HK-2 (cell line): Measurements from ENCODE around the gene SACS.
A peak's percentile ranks its signal among the peaks of the same experiment; 100 is the strongest.
"Not testable (repeated sequence)": the region's sequence is repeated elsewhere in the genome, so short reads cannot be mapped to it uniquely, and the experiment has no call there.

Experiments
- DNase-seq: peaks from one replicate; pipeline ENCODE4 v3.0.0-alpha.2; 2018; ENCODE audit not compliant: unreplicated experiment

Gene SACS

DNA sequence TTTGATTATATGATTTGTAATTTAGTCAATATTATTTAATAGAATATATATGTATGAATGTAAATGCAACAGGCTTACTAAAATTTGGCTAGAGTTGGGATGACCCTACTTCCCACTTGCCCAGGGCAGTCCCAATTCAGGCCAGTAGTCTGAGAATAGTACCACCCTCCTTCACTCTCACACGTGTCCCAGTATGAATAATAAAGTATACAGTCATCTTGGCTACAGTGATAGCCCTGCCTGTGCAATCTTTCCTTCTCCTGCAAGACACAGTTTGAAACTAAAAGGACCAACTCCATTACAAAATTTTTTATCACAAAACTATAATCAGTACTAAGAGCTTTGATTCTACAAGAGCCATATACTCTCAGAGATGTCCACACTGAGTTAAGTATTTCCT is 76.2 kb downstream of the SACS start:
- DNase-seq: no peak

DNA sequence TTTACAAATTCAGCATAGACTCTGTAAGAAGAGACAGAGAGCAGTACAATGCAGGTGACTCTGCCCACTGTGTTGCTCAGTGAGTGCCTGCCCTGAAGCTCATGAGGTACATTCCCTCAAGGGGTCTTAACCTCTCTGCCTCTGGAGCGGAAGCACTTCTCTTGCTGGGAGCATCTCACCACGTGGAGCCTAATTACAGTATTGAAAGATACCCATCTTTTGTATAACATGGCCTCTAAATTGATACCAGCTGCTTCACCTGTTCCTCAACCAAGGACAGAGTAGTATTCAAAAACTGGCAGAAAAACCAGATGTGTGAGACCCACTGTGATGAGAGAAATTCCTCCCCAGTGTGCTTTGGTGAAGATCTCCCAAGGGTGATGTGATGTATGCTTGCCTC is 77.1 kb downstream of the SACS start:
- DNase-seq: no peak

DNA sequence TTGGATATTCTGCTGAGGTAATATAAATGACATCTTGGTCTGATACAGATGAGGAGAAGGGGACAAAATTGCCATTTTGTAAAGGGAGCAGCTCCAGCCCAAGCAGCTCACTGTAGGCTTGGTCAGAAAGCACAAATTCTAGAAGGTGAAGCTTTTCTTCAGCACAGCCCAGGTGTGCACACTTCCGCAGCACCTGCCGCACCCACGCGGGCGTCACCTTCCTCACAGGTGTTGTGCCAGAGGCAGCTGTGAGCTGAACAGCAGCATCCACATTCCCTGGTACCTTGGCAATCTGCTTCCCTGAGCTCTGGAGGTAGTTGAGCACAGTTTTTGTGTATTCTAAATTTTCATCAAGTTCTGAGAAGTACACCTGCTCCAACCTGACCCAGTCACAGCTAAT is 79.0 kb downstream of the SACS start:
- DNase-seq: no peak

DNA sequence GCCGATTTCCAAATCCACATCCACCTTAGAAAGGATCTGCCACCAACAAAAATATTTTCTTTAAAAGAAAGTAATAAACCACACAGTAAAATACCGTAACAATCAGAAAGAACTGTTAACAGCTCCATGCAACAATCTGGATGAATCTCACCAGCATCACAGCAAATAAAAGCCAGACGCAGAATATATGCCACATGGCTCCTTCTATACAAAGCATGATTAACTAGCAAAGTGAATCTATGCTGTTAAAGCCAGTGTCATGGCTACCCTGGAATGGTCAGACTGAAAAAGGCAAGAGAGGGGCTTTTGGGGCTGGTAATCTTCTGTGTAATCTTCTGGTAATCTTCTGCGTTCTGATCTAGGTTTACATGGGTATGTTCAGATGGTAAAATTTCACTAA is 81.3 kb downstream of the SACS start:
- no peak for DNase-seq

DNA sequence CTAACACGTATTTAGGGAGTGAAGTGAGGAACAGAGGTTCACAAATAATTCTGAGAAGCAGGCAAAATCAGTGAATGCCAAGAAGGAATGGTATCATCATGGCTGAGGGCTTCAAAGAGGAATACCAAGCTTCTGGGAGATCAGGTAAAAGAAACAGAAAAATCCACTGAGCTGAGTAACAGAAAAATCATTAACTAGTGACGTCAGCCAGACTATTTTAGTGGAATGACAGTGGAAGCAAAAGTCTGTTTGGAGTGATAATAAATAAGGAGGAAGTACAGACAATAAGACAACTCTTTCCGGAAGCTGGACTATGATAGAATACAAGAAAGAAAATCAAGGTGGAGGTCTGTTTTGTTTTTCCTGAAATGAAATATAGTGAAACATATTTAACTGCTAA is 83.5 kb downstream of the SACS start:
- DNase-seq: no peak

DNA sequence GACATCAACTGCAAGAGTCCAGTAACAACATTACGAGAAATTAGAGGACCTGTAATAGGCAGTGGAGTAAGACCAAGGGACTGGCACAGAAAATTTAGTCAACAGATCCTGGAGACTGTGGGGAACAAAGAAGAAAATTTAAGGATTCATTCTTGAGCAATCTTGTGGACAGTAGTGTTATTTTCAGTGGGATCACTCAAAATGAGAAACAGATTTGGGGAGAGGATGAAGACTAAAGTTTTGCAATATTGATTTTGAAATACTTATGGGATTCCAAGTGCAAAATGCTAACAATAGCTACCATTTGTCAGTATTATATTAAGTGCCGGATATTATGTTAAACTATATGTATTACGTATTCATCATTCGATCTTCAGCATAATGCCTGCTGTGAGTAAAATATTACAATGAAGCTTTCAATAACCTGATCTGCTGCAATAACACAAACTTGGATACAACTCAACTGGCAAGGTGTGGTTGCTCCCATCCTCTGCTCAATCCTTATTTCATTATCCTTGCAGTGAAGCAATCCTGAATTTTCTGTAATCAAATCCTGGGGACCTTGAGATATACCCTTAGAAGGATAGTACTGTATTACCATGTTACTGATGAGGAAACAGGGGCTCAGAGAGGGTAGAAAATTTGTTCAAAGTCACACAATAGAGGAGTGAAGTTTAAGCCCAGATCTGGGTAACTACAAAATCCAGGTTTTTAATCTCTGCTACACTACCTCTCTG is 84.2 kb downstream of the SACS start:
- no peak for DNase-seq

DNA sequence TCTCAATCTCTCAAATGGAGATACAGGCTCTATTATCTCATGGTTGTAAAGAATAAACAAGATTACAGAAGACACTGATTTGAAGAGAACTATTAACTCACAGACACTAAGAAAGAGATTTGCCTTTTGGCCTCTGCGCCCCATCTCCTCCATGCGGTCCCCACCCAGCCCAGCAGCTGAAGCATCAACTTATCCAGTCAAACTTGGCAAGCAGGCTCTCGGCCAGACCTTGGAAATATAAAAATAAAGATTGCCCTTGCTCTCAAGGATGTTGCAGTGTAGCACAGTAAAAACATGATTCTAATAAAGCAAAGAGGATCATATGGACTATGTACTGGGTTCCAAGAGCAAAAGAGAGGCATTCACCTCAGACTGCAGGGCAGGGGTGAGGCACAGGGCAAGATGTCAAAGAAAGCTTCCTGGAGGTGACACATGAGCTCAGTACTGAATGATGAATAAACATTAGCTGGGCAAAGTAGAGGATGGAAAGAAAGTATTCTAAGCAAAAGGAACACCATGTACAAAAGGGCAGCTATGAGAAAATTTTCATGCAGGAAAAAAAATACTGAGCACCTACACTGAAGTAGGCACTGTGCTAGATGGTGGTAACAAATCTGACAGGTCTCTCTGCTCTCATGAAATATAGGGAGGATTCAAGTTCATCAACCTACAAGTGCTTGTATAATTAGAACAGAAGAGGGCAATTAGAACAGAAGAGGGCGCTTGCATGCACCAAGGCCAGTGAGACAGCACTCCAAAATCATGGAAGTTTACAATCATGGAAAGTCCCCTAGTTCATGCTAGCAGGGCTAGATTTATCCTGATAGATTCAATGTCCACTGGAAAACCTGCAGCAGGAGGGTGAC is 85.0 kb downstream of the SACS start:
- no peak for DNase-seq

DNA sequence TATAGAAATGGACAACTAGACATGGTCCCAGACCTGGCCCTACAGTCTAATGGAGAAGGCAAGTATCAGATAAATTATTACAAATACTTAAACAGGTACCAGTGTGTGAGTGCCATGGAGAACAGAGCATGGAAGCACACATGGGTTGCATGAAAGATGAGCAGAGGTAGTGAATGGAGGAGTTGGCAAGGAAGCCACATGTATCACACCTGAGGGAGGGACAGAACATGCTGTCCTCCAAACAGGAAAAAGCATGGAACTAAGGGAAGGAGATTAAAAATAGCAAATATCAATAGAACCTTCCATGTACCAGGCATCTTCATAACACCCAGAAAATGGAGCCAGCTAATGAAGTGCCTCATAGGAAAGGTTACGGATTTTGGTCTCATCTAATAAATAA is 85.9 kb downstream of the SACS start:
- DNase-seq: no peak

DNA sequence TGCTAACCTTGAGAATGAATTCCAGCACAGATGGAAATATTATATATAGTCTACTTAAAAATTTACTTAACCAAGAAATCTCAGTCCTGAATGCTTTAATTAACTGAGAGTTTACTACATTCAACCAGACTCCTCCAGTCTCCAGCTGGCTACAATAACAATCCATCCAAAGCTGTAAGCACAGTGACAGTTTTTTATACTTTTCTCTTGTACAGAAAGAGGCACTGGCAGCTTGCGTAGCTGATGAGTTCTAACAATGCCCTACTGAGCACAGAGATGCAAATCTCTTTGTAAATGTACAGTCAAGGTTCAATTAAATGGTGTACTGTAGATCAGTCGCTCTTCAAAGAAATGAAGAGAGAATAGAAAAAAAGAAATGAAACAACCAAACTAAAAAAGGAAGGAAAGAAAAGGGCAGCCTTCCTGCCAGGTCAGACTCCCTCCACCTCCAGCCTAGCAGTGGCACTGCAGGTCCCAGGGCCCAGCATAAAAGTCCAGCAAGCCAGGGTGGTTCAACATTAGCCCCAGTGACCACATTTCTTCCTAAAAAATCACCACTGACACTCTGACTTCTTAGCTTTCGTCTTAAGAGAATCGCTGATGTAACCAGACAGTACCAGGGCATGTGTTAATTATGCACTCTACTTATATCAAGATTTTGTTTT is 88.4 kb downstream of the SACS start:
- DNase-seq: no peak

DNA sequence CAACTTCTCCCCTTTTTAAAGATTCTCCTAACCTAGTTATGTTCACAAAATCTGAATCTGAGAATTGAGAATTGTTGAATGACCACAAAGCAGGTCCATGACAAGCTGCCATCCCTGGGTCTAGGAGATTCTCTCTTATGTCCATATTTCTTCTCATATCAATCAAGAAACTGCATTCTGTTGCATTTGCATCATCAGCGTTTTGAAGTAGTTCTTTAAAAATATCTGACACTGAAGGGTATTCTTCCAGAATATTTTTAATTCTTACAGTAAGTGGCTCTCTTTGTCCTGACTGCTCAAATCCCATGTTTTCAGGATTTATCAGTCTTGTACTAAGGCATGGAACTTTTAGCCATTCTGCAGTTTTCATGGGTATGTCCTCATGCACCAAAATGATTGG is 94.3 kb downstream of the SACS start:
- DNase-seq: no peak

DNA sequence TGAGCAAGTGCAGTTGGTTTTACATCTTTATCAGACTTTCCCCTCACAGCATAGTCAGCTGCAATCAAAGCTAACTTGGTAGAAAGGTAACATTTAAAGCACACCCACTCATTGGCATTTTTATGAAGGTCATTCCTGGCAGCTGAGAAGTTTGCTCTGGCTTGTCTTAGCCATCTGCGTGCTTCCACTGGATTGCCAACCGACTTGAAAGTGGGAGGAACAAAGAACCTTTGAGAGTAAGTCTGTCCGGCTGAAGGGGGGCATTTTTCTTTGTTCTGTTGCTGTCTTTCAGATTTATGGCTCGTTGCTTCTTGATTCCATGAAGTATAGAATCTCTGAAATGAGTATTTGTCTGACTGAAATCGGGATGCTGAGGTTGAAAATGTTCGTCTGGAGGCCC is 103.1 kb downstream of the SACS start:
- no peak for DNase-seq

DNA sequence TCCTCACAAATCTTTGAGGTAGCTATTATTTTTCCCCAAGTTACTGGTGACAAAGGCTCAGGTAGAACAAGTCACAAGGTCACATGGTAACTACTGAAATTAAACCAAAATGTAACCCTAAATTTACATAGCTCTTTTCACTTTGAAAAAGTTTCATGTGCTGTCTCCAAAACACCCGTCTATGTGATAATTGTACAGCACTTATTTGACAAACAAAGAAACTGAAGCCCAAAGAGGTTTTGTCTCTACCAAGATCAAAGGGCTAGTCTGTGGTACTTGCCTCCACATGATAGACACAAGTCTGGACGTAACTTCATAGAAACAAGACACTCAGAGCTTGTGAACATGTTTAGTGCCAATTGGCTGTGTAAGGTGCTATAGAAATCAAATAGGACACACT is 108.3 kb downstream of the SACS start:
- no peak for DNase-seq

DNA sequence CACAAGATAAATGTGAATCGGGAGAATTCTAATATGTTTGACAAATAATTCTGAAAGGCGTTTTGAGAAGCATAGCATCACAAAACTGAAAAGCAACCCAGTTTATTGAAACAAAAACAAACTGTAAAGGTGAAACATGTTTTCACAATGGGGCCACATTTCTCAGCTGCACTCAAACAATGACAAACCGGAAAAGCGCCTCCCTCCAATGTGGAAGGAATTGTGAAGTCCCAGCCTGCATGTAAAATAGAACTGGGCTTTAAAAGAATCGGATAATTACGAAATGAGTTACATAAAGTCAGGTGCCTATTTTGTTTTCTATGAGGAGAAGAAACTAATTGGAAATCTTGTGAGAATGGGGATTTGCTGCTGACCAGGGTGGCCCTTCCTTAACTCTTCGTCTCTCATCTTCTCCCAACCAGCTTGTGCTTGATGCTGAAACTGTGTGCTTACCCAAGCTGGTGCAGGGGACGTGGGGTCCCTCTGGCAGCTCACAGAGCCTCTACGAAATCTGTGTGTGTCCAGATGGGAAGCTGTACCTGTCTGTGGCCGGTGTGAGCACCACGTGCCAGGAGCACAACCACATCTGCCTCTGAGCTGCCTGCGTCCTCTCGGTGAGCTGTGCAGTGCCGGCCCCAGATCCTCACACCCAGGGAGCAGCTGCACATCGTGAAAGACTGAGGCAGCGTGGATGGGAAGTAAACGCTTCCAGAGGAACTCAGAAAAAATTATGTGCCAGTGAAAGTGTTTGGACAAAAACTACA is 109.4 kb downstream of the SACS start:
- no peak for DNase-seq

DNA sequence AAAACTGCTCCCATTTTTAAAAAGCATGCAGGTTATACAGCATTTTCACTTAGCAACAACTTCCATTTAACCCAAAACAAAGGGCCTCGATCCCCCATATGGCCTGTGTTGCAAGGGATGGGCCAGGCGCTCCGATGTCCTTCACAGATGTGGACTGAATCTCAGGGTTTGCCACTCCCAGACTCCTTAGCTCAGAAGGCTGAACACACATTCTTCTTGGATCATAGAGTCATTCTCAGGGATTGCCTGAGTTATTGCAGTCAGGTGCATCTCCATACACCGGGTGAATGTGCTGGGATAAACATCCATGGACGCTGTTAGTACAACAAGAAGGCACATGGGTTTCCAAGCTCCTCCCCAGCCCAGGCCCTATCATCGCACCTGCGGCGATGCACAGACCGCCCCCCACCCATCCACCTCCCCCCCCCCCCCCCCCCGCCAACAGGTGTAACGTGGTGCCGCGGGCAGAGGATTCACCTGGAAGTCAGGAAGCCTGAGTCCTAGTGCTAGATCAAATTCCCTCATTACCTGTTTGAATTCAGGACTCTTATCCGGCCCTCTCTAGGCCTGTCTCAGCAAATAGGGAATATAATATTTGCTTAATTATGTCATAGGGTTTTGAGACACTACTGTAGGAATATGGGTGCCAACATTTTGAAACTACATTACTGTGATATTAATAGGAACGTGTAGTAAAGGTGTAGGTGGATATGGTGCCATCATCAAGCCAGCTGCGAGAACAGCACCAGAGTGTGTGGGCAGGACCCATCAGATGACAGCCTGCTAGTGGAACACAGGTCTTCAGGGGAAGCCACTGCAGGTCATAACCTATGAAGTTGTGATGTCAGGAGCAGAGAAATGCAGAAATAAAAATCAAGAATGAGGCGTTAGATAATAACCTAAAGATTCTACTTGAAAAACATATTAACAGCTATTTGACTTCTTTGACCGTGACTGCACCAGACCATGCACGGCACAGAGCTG is 110.9 kb downstream of the SACS start:
- DNase-seq: no peak

DNA sequence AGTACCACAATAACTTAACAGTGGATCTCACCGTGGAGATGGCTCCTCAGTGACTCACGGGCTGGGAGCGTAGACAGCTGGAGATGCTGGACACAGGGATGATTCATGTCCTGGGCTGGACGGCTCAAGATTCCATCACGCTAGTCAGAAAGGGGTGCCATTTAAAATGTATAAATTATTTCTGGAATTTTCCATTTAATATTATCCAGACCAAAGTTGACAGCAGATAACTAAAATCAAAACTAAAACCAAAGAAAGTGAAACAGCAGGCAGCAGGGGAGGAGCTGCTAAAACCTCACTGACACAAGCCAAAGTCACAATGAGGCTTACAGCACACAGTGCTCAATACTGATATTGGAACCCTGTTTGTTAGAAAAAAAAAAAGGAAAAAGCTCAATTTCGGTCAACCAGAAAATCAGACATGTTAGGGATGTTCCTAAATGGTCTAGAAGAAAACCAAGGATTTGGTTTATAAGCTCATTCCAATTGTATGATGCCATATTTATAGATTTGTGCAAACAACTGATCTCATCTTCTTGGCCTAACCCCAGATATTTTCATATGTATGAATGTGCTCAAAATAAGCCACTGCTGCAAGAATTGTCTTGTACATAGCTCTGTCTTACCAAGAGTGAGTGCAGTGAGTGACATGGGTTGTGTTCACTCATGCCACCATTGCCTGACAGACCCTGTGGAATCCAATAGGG is 111.8 kb downstream of the SACS start:
- peak; percentile 73 for DNase-seq

DNA sequence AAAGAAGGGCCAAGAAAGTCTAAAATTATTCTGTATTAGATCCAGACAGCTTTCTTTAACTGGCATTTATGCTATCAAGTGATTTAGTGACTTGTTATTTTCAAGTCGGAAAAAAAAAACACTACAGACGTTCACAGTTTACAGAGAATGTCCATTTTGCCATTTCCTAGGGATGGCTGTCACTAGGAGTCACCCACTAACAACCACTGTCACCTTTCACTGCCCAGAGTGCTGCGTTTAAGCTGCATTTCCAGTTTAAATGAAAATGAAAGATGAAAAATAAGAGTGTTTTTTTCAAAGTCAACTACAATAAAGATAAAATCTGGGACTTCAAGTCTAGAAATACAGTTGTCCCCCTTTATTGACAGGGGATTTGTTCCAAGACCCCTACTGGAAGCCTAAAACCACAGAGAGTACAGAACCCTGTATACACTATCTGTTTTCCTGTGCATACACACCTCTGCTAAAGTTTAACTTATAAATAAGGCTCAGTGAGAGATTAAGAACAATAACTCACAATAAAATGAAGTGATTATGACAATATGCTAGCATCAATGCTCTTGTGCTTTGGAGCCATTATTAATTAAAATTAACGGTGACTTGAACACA is 112.5 kb downstream of the SACS start:
- no peak for DNase-seq

DNA sequence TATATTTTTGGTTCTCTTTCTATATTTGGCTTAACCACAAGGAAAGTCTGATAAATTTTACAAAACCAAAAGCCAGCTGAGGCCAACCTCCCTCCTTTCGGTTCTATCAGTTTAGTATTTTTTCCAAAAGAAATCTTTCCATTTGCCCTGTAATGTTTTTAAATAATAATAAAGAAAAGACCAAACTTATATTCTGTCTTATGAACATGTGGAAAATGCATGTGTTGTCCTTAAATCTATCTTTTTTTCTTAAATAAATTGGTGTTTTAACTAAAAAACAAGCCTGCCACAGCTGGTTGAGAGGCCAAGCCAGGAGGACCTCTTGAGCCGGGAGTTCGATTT is 113.6 kb downstream of the SACS start:
- DNase-seq: no peak

DNA sequence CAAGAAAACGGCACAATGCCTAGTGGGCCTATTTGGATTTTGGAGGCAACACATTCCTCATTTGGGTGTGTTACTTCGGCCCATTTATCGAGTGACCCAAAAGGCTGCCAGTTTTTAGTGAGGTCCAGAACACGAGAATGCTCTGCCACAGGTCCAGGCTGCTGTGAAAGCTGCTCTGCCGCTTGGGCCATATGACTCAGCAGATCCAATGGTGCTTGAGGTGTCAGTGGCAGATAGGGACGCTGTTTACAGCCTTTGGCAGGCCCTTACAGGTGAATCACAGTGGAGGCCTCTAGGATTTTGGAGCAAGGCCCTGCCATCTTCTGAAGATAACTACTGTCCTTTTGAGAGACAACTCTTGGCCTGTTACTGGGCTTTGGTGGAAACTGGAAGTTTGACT is 118.7 kb downstream of the SACS start:
- DNase-seq: not testable (repeated sequence)

DNA sequence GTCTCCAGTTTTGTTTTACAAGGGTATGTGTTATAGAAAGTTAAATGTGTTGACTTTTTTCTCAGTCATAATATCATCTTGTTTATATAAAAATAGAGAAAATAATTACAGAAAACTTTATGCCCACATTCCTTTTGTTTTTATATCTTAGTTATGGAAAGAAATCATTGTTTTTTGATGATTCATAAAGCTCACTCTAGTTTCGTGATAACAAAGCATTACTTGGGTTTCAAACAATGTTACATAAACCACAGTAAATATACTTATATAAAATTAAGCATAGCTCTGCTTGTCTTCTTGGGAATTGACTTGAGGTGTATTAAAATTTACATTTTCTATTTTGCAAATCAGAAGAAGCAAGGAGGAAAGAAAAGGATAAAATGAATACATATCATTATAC is 140.9 kb downstream of the SACS start:
- no peak for DNase-seq

DNA sequence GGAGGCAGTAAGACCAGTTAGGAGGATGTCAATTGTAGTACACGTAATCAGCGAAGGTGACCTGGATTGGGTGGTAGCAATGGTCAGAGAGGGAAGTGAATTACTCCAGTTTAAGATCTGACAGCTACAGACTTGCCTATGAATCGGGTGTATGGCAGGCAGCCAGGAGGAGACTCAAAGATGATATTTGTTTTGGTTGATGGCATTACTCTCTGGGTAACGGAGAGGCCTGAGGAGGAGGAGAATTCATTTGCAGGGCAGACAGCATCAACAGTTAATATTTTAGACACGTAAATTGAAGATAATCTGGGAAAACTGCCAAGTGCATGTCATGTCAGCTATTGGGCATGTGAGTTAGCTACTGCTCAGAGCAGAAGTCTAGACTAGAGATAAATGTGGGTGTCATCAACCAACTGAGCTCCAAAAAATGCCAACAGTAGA is 143.6 kb downstream of the SACS start:
- no peak for DNase-seq
